Measurements from ENCODE around the gene RUVBL1.

RUVBL1 gene

DNA sequence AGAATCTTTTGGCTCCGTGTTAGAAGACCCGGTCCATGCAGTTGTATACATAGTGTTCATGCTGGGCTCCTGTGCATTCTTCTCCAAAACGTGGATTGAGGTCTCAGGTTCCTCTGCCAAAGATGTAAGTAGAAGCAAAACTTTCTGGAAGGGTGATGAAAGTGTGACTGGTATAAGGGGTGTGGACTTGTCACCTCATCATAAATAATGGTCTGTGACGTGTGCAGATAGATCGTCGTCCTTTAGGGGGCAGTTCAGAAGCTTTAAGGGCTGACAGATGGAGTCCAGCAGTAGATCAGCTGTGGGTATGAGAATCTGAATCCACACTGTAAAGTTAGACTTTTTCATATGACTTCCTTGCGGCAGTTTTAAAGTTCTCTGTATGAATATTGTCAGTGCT lies 56.1 kb downstream of the RUVBL1 start:
- DNase-seq (ENCODE audit: low spot score), result no peak

DNA sequence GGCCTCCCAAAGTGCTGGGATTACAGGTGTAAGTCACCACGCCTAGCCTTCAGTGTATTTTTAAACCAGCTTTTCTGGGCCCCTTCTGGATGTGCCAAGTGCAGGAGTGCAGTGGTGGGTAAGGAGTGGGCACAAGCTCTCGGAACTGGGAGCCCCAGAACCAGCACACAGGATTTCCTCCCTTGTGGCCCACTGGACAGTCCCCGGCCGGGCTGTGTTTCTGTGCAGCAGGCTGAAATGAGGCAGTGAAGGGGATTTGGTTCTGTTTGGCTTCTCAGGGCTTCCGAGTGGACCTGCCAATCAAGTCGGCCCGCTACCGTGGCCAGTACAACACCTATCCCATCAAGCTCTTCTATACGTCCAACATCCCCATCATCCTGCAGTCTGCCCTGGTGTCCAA lies 56.9 kb downstream of the RUVBL1 start:
- no peak for DNase-seq (ENCODE audit: low spot score)

DNA sequence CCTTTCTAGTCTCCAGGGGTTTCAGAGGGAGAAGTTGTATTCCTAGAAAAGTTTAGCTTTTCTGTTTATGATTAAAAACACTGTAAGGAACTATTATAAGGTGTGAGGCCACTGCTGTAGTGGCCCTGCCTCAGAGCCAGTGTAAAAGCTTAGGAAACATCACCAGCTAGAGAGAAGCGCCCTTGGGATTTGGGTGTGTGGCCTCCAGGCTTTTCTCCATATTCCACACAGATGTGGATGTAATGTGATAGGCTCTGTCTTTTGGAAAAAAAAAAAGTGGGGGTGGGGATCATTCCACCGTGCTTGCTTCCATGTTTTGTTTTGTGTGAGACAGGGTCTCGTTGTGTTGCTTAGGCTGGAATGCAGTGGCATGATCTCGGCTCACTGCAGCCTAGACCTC lies 57.5 kb downstream of the RUVBL1 start:
- no peak for DNase-seq (ENCODE audit: low spot score)

DNA sequence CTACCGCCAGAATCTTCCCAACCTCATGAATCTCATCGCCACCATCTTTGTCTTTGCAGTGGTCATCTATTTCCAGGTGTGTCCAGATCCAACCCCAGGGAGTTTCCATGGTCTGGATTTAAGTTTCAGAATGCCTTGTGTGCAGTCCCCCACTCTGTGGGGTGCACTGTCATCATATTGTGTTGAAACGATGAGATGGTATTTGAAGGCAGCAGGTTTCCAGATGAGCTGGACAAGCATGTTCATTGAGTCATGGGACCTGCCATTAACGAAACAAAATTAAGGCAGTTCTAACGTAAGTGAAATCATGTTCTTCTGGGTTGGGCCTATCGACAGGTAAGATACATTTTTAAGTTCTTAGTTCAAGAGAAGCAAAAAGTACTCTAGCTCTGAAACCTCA lies 58.6 kb downstream of the RUVBL1 start:
- no peak for DNase-seq (ENCODE audit: low spot score)

DNA sequence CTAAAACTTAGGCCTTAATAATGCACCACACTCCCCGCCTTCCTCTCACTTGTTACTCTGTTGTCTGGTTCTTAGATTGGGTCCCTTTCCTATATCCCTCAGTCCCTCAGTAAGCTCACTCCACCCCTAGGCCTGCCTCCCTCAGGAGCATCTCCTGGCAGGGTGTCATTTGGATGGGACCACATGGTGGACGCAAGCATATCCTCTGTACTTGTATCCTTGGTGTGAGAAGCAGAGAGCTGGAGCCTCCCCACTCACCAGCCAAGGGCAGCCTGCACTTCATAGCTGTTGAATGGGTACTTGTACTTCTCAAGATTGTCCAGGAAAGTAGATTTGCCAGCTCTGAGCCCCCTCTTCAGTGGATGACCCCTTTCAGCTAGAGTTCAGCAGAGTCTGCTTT lies 59.7 kb downstream of the RUVBL1 start:
- DNase-seq (ENCODE audit: low spot score), result no peak

DNA sequence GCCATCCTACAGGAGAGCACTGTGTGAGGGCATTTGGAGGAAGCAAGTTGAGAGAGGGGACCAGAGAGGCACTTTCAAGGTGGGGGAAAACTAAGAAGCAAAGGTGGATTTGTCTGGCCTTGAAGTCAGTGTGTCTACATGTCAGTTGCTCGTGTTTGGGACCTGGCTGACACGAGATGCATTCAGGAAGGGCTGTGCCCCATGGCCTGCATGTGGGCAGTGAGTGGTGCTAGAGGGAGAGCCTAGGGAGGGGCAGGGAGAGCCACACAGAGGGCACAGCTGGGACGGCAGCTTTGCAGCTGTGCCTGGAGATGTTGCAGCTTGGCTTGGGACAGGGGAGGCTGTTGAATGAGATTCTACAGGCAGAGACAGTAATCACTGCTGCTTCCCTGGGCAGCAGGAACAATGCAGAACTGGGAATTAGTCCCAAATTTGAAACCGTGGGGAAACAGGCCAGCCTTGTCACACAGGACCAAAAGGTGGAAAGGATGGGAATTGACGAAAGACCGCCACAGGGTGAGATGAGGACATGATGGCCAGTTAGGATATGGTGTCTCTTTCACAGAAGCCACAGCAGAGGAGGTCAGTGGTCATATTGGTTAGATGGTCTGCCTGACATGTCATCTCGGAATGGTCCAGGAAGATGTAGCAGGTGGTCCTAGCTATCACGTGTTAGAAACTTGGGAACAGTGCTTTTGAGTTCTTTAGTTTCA lies 61.4 kb downstream of the RUVBL1 start:
- no peak for DNase-seq (ENCODE audit: low spot score)

DNA sequence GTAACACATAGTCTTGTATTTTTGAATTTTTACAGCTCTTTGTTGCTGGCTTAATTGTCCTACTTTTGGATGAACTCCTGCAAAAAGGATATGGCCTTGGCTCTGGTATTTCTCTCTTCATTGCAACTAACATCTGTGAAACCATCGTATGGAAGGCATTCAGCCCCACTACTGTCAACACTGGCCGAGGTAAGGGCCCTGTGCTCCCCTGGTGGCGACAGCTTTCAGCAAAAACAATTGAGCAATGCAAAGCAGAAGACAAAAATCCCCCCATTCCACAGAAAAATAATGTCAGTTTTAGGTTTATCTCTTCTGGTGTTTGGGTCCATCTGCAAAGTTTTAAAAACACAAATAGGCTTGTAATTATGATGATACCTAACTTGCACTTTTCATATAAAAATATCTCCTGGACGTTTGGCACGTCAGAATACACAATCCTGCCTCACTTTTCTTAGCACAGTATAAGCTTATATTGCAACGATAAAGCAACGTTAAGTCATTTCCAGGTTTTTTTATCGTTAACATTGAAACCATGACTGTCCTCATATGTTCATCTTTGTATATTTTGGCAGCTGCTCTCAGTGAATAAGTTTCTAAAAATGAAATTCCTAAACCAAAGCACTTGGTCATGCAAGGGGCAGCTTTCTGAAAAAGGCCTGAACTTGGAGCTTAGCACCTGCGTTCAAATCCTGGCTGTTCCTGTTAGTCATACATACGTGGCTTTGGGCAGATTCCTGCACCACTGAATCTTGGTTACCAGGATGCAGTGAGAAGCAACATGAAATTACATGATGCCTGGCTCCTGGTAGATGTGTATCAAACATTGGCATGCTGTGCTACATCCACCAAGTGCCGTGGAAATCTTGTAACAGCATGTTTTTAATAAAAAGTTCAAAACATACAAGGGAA lies 62.9 kb downstream of the RUVBL1 start:
- DNase-seq (ENCODE audit: low spot score), result no peak

DNA sequence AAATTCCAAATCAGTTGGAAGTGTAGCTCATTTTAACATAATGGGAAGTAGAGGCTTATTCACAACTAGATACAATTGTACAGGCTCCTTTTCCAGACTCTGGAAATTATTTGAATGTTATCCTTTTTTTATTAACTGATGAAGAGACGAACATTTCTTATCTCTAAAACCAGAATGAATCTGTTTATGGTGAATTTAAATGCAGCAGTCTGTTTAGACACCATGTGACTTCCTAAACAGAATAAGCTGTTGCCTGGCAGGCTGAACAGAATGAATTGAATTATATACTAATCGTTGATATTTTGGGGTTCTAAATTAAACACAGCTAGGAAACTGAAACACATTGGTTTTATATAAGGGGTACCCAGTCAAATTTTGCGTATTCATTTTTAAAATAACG lies 67.4 kb downstream of the RUVBL1 start:
- no peak for DNase-seq (ENCODE audit: low spot score)

DNA sequence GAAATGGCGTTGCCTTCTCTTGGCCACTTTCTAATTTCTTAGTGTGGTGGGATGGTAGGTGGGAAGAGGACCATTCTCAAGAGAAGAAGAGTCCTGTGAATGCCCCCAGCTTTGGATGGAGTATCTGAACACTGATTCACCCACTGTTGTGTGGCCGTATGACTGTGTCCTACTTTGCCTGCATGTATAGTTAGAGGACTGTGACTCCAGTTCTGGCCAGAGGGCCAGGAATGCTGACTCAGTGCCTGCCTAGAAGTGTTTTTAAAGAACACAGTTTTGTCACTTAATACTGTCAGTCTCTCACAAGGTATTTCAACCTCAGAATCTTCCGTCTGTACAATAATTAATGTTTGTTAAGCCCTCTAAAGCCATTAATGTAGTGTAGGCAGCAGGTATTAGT lies 69.2 kb downstream of the RUVBL1 start:
- DNase-seq (ENCODE audit: low spot score), result no peak

DNA sequence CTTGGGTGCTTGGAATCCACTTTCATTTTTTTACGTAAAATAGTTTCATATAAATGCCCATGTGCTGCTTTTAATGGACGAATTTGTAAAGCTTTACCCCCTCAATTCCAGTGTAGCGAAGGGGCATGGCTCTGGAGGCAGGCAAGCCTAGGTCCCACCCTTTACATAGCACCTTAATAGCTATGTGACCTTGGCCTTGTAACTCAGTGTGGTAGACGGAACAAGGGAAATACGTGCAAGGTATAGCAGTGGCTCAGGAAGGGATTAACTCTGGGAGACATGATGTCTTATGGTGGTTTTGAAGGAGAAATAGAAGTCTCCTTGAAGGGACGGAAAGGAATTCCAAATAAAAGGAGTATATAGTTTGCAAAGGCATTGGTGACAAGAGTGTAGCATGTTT lies 70.0 kb downstream of the RUVBL1 start:
- DNase-seq (ENCODE audit: low spot score), result no peak

DNA sequence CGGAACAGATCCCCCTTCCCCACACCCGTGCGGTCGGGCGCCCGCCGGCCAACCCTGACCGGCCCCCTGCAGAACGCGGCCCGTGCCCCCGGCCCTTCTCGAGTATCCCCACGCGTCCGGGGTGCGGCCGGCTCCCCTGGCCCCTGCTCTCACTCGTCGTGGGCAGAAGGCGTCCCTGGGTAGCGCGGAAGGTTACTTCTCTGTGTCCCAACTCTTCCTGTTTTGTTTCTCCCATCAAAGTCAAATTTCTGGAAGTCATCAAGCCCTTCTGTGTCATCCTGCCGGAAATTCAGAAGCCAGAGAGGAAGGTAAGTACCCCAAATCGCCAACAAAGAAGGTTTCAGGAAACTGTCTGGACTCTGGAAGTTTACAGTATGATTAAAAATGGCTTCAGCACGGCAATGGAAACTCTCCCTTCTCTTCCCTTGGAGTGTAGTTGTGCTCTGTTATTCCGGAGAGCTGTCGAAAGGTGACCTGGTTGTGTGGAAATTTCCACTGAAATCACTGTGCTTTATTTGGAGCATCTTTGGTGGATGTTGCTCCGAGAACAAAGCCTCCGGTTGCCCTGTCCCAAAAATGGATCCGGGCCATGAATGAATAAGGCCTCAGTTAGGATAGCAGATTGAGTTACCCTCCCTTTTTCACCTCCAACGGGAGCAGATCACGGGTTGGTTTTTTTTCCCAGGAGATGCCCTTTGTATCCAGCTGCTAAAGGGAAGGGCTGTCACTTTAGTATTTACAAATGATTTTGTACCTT lies 70.8 kb downstream of the RUVBL1 start:
- no peak for DNase-seq (ENCODE audit: low spot score)

DNA sequence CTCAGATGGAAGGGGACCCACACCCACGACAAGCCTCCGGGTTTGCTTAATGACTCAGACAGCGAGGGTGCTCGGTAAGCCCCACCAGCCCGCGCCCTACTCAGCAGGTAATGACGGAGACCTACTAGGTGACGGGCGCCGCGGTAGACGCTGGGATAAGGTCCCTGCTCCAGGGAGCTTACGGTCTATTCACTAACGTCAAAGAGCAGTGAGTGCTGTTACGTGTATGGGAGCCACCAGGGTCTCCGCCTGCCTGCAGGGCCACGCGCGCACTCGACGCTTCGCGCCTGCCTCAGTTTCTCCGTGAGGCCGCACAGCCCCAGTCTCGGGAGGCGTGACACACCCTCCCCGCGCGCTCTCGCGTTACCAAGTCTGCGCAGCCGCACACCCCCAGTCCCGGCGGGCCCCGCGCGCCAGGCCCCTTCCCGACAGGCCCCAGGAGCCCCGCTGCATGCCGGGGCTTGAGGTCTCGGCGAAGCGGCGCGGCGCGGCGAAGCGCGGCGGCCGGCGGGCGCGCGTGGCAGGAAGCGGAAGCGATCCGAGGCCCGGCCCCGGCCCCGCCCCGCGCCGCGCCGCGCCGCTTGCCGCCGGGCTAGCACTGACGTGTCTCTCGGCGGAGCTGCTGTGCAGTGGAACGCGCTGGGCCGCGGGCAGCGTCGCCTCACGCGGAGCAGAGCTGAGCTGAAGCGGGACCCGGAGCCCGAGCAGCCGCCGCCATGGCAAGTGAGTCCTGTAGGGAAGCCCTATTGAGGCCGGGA lies 71.6 kb downstream of the RUVBL1 start, which contains the start of gene SEC61A1:
Gene SEC61A1 (plus strand): TSS at position 601 of the 758 bp plus-strand sequence. CDS start 116 bp downstream, at position 717.
- peak; percentile 91 for DNase-seq (ENCODE audit: low spot score)

DNA sequence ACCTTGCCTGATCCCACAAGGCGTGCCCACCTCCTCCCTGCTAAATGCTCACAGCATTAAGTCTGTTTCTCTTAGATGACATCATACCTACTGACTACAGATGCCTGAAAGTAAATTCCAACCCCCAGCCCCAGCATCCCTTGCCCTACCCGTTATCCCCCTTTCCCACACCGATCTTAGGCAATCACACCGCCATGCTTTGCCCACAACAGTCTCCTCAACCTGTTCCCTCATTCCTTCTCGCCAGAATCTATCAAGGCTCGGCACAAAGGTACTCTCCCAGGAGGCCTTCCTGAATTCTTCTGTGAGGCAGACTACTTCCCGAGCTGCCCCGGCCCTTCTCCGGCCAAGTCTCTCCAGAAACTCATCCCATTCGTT lies 72.2 kb downstream of the RUVBL1 start:
- no peak for DNase-seq (ENCODE audit: low spot score)

DNA sequence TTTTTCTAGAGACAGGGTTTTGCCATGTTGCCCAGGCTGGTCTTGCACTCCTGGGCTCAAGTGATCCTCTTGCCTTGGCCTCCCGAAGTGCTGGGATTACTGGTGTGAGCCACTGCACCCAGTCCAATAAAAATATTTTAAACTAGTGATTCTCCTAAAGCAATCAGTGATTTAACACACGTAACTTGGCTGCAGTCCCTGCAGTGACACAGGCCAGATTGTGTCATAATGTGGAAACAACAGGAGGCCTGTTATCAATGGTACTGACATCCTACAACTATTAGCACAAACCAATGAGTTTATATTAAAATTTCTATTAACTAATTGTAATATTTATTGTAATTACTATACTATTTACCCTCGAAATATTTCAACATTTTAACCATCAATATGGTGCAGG lies 73.0 kb downstream of the RUVBL1 start:
- DNase-seq (ENCODE audit: low spot score), result no peak

DNA sequence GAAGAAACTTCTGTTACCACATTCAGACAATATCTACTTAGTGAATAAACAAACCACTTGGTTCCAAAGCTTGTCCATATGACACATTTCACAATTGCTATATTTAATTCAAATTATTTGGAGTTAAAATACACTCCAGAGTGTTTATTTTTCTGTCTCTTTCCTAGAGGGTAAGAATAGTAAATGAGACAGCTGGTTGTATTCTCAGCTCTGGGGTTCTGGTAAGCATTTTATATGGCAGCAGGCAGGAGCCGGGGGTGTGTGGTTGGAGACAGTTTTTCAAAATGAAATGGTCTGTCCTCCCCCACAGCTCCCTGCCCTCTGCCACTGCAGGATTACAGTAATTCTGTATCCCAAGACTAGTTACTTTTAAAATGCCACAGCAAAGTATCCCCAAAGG lies 82.3 kb downstream of the RUVBL1 start:
- peak; percentile 43 for DNase-seq (ENCODE audit: low spot score)

DNA sequence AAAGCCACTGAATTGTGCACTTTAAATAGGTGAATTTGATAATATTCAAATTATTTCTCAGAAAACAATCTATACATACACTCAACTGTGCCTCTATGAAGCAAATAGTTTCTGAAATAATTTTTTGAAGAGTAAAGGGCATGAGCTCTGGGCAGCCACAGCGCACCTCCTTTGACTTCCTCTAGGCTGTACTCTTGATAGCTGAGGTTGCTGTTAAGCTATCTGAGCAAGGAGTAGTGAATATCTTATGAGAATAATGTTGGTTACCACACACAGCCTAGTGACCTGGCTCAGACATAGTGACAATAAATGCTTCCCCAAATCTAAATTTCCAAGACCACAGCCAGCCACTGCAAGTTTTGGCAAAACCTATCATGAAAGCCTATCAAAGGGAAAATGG lies 83.0 kb downstream of the RUVBL1 start:
- no peak for DNase-seq (ENCODE audit: low spot score)

DNA sequence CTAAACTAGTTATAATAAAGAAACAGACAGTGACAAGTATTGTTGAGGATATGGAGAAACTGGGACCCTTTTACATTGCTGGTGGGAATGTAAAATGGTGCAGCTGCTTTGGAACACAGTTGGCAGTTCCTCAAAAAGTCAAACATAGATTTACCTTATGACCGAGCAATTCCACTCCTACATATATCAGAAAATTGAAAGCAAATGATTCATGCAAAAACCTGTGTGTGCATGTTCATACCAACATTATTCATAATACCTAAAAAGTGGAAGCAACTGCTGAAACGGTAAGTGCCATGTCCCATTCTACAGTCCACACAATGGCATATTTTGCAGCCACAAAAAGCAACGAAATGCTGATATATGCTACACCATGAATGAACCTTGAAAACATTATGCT lies 83.6 kb downstream of the RUVBL1 start:
- no peak for DNase-seq (ENCODE audit: low spot score)

DNA sequence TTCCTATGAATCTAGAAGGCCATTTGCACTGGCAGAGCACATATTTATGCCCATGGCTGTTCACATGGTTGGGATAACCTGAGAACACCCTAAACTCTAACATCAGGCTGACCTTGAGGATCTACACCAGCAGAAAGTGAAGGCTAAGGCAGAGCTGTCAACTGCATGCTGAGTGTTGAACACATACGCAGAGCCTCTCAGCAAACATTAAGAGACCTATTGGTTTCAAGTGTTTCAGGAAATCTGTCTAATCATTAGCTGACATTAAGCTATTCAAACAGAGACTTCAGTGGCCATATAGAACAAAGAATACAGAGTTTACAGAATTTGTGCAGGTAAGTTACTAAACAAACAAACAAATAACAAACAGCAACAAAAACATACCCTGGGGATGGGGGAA lies 87.5 kb downstream of the RUVBL1 start:
- DNase-seq (ENCODE audit: low spot score), result no peak

DNA sequence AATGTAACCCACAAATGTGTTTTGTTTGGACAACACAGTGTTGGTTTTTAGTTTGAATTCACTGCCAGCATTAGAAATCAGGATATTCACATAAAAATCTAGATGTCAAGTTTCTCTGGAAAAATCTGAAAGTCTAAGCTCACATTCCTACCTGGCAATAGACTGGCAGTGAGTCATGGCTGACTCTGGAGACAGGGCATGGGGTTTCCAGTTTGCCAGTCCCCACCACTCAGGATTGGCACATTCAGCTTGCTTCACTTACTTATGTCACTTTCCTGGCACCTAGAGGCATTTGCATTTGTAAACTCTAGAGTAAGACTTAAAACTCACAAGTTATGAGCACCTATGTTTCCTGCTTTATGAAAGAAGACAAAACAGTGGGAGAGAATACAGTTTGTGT lies 90.5 kb downstream of the RUVBL1 start:
- DNase-seq (ENCODE audit: low spot score), result no peak

All from Ammon's horn (tissue), 1 donor.